KG1 (cell line): Measurements from ENCODE around the gene ARHGAP10.
A peak's percentile ranks its signal among the peaks of the same experiment; 100 is the strongest.
"Not testable (repeated sequence)": the region's sequence is repeated elsewhere in the genome, so short reads cannot be mapped to it uniquely, and the experiment has no call there.

Source experiments
- DNase-seq: peaks from one replicate; lab custom pipeline; 2025; lab: John Stamatoyannopoulos, UW

The ARHGAP10 gene

GRCh38 chr4:147910315-147910714 lies 178.4 kb downstream of the ARHGAP10 start:
- no peak for DNase-seq

- DNase-seq, result not testable (repeated sequence)
Measured at GRCh38 chr4:147912106-147912505, 180.2 kb downstream of the ARHGAP10 start.

GRCh38 chr4:147913137-147913536 lies 181.2 kb downstream of the ARHGAP10 start:
- no peak for DNase-seq

GRCh38 chr4:147916351-147916750 lies 184.5 kb downstream of the ARHGAP10 start:
- DNase-seq, result no peak

- no peak for DNase-seq
Measured at GRCh38 chr4:147923381-147923780, 191.5 kb downstream of the ARHGAP10 start.

- no peak for DNase-seq
Measured at GRCh38 chr4:147923854-147924253, 192.0 kb downstream of the ARHGAP10 start.

- DNase-seq, result no peak
Measured at GRCh38 chr4:147924604-147925412, 192.9 kb downstream of the ARHGAP10 start.

GRCh38 chr4:147927377-147928137 lies 195.7 kb downstream of the ARHGAP10 start:
- no peak for DNase-seq

GRCh38 chr4:147928400-147928799 lies 196.5 kb downstream of the ARHGAP10 start:
- DNase-seq, result no peak

GRCh38 chr4:147929746-147930145 lies 197.9 kb downstream of the ARHGAP10 start:
- DNase-seq, result no peak

GRCh38 chr4:147933316-147933715 lies 201.4 kb downstream of the ARHGAP10 start:
- DNase-seq, result no peak

GRCh38 chr4:147933779-147934178 lies 201.9 kb downstream of the ARHGAP10 start:
- no peak for DNase-seq

GRCh38 chr4:147938496-147938895 lies 206.6 kb downstream of the ARHGAP10 start:
- DNase-seq, result no peak

- DNase-seq, result no peak
Measured at GRCh38 chr4:147940171-147940570, 208.3 kb downstream of the ARHGAP10 start.

GRCh38 chr4:147941373-147941772 lies 209.5 kb downstream of the ARHGAP10 start:
- no peak for DNase-seq

GRCh38 chr4:147942729-147943128 lies 210.8 kb downstream of the ARHGAP10 start:
- no peak for DNase-seq

- peak; percentile 1 for DNase-seq
Measured at GRCh38 chr4:147943159-147943638, 211.3 kb downstream of the ARHGAP10 start.

GRCh38 chr4:147944249-147944648 lies 212.4 kb downstream of the ARHGAP10 start:
- no peak for DNase-seq

- DNase-seq, result no peak
Measured at GRCh38 chr4:147944670-147945260, 212.9 kb downstream of the ARHGAP10 start.

- no peak for DNase-seq
Measured at GRCh38 chr4:147948336-147948735, 216.4 kb downstream of the ARHGAP10 start.

- no peak for DNase-seq
Measured at GRCh38 chr4:147950261-147950660, 218.4 kb downstream of the ARHGAP10 start.

GRCh38 chr4:147950841-147951240 lies 219.0 kb downstream of the ARHGAP10 start:
- DNase-seq, result no peak

- no peak for DNase-seq
Measured at GRCh38 chr4:147954850-147955249, 223.0 kb downstream of the ARHGAP10 start.
